GM18499 (cell line): ENCODE measurements around the gene ROBO2.

Experiments used
- ATAC-seq: cut with Tn5 transposase; IDR thresholded peaks from one replicate; pipeline ENCODE4 v1.9.1; 2021; ENCODE audit warnings: moderate number of reproducible peaks; ENCODE audit not compliant: insufficient read depth, unreplicated experiment

The ROBO2 gene

DNA sequence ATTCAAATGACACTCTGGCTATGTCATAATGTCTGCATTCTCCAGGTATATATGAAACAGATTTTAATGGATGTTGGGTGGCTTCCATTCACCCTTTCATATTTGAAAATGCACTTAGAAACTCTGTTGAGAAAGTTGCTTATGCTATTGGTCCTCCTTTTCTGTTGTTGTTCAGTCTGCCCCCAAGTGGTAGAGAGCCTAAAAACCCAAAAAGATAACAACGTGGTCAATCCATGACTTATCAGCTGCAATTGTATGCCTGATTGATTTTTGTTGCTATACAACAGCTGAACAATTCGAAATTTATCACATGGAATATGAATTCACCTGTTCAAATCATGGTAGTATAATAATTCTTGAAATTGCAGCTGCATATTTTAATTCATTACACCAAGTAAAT, 279.8 kb downstream of the ROBO2 start:
- ATAC-seq, result no peak

DNA sequence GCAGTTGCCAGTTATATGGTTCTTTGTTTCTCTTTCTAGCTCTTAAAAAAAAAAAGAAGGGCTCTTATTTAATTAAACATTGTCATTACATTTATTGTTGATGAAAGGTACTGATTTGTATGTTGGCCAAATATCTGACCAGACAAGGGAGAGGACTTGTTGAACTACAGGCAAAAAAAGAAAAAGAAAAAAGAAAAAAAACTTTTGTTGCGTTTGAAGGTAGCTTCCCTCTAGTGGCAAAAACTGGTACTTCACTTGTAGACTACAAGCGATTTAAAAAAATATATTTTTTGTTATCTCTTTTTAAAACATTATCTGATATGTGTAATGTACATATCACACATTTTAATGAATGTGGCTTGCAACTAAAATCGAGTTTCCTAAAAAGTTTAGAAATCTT, 280.6 kb downstream of the ROBO2 start:
- no peak for ATAC-seq

DNA sequence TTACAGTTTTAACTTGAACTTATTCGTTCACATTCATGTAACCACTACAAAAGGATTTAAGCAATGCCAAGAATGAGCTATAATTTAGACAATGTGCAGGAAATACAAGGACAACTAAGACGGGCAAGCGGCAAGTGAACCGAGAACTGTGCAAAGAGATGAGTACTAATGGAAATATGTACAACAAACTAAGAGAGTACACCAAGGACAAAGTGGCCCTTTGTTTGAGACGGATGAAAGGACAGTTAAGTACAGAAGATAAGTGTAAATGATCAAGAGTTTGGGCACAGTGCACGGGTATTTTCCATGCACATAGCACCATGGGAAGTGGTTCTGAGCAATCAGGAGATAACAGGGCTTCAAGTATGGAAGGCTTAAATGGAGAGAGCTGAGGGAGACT, 281.7 kb downstream of the ROBO2 start:
- no peak for ATAC-seq

DNA sequence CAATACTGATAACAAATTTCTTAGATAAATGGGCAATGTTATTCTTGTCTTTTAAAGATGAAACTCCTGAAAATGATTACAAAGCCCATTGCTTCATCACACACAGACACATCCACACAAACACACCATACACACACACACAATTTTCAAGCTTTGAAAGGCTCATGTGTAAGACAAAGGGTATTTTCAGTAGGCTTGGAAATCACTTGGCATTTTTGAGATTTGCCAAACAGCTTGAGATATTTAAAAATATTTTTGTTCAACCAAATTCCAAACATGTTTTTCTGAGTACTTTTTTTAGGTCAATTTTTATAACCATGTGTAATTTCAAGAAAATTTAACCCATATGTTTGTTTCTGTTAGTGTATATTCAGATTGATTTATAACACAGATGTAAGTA, 283.7 kb downstream of the ROBO2 start:
- ATAC-seq, result no peak

DNA sequence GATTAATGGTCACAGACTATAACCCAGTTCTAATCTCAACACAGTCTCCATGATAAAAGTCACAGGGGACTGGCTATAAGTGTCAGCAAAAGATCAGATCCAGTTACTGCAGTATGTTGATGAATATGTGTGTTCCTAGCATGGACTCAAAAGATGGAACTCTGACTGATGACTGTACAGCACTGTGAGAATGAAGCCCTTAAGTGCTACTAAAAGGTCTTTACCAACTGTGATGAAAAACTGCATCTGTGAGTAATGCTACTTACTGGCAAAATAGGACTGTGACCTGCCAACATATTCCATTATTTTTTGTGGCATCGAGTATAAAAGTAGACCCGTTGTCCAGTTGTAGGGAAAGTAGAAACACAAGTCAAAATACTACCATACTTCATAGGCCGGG, 284.2 kb downstream of the ROBO2 start:
- no peak for ATAC-seq

DNA sequence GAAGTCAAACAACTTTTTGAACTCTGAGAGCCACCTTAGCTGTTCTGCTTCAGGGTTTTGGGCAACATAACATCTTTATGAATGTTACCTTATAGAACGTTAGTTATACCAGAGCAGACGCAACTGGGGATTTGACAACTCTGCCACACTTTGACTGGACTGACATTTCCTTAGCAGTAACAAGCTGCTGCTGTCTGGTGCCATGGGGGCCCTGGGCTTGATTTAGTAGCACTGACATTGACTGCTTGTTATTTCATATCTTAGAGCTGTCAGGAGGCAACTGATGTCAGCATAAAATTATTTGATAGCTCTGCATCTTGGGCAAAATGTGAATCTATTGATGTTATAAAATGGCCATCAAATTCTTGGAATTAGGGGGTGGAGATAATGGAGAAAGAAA, 285.4 kb downstream of the ROBO2 start:
- no peak for ATAC-seq

DNA sequence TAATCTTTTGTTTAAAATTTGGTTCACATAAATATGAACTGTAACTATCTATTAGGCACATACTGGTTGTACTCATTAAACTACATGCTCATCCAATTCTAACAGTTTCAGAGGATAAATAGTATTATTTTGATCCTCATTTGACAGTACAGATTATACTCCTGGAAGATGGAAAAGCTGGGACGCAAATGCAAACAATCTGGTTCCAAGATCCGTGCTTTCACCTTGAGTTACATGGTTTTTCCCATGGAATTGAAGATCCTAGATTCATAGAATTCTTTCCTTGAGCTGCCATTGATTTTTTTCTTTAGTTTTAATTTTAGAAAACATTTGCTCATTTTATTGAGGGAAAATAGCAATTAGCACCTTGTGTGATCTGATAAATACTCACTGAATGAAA, 285.8 kb downstream of the ROBO2 start:
- ATAC-seq, result no peak

DNA sequence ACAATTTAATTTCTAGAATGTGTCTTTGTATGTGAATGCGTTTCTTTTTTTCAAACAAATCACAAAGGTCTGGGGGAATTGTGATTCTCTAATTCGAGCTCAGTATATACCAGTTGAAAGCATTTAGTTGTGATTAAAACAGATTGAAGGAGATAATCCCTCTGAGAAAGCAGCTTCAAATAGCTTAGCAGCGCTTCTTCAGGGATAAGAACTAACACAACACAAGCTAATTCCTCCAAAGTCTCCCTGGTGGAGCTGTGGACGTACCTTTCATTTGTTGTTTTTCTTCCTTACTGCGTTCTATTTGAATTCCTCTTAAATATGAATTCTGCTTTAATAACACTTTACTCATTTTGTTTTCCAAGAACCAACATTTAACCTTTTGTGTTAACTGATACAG, 286.7 kb downstream of the ROBO2 start:
- ATAC-seq, result no peak

DNA sequence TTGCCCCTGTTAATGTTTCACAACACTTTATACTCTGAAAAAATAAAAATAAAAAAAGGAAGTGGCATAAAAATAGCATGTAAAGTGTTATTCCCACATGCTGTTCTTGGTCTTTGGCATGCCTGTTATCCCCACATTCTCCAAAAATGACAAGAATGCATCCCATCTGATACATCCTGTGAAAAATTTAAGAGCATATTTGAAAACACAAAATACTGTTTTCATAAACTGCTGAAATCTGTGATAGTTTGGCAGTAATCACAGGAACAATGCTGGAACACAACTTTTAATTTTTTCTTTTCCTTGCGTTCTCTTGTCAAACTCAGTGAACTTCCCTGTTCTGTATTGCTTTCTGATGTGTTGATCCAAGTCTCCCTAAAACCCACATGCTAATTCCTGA, 288.8 kb downstream of the ROBO2 start:
- no peak for ATAC-seq

DNA sequence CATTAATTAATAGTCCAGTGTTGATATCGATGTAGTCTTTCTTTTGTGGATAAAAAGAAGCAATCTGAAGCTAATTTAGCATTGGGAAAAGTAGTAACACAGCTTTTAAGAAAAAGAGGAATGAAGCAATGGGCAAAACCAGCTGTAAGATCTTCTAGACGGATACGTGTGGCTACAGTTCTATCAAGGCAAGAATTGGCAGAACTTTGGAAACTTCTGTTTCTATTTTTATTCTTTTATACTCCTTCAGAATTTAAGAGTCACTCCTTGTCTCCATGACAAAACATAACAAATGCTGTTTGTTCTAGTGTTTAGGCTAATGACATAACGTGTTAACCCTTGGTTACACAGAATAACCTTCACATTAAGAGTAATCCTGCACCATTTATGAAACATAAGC, 289.2 kb downstream of the ROBO2 start:
- no peak for ATAC-seq

DNA sequence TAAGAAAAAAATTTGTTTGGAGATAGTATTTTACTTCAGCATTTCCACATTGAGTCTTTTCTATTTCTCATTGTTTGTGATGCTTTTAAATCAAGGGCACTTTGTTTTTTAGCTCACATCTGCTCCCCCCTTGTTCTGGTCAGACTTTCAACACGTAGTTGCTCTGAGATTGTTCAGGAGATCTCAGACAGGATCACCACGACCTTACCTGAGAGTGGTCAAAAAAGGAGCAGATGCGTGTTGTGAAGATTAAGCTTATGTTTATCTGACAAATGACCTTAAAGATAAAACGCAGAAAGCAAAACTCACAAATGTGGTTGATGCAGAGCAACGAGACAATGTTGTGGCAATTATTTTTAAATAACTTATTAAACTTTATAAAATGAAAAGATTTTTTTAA, 298.3 kb downstream of the ROBO2 start:
- no peak for ATAC-seq

DNA sequence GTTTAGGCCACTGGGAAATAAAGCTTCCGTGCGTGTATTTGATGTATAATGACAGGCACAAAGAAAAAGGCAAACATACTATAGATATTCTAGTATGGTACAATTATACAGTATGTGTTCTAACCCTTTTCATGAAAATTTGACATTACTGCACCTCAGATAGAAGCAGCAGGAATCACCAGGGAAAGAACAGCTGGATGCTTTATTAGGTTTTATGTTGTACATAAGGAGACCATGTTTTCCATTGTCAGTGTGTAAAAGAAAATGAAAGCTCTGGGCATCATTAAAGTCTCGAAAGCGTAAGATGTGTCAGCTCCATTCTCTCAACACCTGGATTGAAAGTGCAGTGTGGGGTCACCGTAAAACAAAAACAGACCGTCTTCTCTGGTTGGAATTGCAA, 302.1 kb downstream of the ROBO2 start:
- no peak for ATAC-seq

DNA sequence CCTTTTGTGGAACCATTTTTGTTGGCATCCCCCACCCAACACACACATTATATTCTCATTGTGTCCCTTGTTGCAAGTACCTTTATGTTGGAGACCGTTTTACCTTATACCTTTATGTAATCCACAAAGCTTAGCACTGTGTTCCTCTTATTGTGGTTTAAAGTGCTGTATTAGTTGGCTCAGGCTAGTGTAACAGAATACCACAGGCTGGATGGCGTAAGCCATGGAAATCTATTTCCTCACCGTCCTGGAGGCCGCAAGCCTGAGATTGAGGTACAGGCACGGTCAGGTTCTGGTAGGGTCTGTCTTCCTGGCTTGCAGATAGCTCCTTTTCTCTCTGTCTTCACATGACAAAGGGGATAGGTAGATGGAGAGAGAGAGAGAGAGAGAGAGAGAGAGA, 302.8 kb downstream of the ROBO2 start:
- no peak for ATAC-seq

DNA sequence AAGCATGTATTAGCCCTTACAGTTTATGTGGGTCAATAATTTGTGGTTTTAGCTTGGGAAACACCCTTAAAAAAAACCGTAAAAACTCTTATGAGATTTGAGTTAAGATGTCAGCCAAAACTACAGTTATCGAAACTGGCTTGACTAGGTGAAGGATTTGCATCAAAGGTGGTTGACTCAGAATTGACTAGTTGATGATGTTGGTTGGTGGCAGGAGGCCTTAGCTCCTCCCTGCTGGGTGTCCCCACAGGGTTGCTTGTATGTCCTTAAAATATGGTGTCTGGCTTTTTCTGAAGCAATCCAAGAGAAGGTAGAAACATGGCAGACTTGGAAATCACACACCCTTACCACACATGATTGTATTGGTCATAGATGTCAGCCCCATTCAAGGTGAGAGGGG, 305.1 kb downstream of the ROBO2 start:
- no peak for ATAC-seq

DNA sequence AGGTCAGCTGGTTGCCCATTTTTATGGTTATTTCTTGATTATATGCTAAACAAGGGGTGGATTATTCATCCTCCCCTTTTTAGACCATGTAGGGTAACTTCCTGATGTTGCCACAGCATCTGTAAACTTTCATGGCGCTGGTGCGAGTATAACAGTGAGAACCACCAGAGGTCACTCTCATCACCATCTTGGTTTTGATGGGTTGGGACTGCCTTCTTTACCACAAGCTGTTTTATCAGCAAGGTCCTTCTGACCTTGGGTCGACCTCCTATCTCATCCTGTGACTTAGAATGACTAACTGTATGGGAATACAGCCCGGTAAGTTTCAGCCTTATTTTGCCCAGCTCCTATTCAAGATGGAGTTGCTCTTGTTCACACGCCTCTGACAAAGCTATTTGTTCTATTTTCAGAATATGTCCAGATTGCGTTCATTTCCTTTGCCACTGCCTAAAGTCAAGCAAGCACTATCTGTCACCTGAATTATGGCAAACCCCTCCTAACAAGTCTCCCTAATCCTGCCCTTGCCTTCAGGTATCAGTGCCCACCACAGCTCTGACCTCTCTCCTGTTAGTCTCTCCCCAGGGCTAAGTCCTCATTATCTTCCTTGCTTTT, 308.5 kb downstream of the ROBO2 start:
- ATAC-seq, result no peak

DNA sequence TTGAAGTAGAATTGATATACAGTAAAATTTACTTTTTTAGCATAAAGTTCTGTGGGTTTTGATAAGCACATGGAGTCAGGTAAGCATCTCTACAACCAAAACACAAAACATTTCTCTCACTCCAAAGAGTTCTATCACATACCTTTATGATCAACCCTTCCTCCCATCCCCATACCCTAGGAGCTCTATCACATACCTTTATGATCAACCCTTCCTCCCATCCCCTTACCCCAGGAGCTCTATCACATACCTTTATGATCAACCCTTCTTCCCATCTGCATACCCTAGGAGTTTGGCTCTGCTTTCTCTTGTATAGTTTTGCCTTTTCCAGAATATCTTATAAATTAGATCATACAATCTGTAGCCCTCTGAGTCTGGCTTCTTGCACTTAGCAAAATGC, 315.1 kb downstream of the ROBO2 start:
- no peak for ATAC-seq

DNA sequence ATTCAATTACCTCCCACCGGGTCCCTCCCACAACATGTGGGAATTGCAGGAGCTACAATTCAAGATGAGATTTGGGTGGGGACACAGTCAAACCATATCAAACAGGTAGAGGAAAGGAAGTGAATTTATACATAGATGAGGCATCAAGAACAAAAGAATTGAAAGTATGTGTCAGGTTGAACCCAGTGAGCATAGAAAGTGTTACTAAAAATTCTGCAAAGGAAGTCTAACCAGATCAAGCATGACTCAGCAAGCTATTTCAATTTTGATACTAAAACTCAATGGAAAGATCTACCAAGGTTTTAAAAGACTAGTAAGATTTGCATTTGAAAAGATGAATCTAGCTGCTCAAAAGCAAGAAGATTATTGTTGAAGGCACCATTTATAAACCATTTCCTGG, 323.0 kb downstream of the ROBO2 start:
- no peak for ATAC-seq

DNA sequence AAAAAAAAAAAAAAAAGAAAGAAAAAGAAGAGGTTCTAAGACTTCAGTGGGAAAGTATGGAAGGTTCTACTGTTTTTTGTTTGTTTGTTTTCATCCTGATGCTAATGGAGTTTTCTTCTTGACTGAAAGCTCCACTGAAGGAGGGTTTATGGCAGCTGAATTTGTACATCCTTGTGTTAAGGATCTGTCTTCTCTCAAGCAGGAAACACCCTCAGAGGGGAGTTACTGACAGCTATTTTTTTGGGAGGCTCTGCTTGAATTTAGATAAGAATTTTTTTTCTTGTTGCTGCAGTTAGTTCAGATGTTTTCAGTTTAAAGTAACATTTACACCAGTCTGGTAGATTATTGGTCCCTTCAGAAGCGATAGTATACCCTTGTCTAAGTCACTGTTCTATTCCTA, 325.3 kb downstream of the ROBO2 start:
- no peak for ATAC-seq

DNA sequence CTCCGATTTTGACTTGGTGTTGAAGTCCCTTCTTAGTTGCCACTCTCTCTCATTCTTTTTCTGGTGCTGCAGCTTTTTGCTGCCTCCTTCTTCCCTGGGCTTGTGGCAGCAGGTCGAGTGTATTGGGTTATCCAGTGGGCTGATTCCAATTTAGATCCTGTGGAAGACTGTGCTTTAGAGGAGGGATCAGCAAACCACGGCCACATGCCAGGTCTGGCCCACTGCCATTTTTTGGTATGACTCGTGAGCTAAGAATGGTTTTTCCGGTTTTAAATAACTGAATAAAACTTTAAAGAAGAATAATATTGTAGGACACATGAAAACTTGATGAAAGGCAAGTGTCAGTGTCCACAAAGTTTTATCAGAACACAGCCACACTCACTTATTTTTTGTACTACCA, 330.5 kb downstream of the ROBO2 start:
- no peak for ATAC-seq

DNA sequence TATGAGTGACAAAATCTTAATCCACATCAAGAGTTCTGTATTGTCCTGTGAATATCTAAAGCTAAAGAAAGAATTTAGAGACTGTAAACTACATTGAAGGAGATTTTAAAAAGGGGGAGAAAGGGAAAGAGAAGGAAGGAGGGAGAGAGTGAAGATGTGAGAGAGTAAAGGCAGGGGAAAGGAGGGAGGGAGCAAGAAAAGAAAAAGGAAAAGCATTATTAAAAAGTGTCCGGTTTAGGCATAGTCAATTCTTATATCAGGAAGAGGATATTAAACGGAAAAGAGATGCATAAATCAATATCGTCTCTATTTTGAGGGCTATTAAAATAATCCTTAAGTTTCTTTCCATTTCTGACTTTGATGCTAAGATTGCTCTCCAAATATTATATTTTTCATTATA, 332.1 kb downstream of the ROBO2 start:
- no peak for ATAC-seq

DNA sequence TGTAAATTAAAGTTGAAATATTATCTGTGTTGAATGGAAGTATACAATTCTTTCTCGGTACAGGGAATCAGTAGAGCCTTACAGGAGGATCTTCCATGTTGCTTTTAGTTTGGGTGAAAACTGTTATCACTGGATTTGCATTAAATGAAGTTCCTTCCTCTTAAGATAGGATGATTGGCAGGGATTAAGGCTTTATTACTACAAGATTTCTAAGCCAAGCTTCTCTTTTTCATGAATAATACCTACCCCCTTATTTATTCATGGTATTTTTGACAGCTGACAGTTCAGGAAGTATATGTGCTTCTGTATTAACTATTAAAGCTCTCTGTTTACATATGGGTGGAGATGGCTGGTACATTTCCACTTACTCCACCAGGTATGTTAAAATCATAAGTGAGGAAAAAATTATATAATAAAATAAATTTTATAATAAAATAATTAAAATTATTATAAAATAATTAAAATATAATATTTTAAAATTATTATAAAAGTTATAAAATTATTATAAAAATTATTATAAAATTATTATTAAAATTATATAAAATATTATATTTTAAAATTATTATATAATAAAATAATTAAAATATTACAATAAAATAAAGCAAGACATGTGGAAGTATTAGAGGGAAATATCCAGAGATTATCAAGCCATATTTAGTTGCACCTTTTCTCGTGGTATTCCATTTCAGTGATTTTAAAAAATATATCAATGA, 332.9 kb downstream of the ROBO2 start:
- ATAC-seq, result no peak

DNA sequence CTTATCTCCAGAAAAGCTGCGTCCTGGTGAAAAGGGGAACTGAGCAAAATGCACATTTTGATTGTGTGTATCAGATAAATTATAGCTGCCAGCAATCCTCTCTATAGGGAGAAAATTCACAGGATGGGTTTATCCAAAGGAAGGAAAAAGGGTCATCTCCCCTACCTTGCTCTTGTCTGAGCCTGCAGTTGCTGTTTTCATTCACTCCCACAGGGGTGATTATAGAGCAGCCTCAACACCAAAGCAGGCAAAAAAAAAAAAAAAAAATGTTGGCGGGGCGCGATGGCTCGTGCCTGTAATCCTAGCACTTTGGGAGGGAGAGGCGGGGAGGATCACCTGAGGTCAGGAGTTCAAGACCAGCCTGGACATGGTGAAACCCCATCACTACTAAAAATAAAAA, 333.7 kb downstream of the ROBO2 start:
- no peak for ATAC-seq
